ENCODE results near the gene EHD1. TPM values are rescaled to one million over a fixed set of nuclear protein-coding genes. Genes with fewer than 3 reads are reported as not detected.
A peak's percentile ranks its signal among the peaks of the same experiment; 100 is the strongest.

EHD1 gene
- total and polyA plus RNA-seq, 4 donors = 40.9 to 102 (median 79.1) TPM

DNA sequence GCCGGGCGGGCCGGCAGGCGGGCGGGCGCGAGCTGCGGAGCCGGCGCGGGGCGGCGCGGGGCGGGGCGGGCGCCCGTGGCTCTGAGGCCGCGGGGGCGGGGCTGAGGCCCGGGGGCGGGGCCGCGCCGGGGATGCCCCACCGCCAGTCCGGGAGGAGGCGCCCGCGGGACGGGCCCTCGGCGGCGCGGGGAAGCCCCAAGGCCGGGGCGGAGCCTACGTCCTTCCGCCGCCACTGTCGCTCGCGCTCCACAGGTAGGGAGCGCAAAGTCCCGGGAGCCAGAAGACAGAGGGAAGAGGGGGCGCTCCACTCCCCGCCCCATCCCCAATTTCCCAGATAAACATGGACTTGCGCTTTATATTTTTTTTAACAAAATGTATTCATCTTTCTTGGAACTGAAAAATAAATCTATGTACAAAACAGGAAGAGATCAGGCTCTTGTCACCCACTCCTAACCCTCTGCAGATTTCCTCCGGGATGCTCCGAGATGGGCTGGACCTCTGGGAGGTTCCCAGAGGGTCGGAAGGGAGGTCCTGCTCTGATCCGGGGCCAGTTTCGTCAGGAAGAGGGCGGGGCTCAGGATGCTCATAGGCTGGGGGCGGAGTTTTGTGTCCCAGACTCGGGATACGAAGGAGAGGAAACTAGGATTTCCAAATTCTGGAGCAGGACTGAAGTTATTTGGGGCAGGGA, 75.1 kb downstream of the EHD1 start, which contains the start of gene MAP4K2:
TSS of gene MAP4K2 (minus strand) at position 57 of the 688 bp plus-strand sequence. CDS start 65 bp downstream, outside the sequence.
- Histone ChIP-seq H3K4me1 (ENCODE audit: control insufficient read depth, insufficient read depth, low read length) (peaks cover 36% of the 10 kb centered on the region), H3K27ac (ENCODE audit: low read depth, low read length) (peak within 1 kb of the TSS; percentile 95), H3K27me3 (ENCODE audit: control insufficient read depth, insufficient read depth, low read length) (no peaks in the 10 kb centered on the region), H3K9me3 (ENCODE audit: control insufficient read depth, insufficient read depth, low read length) (no peaks in the 10 kb centered on the region), H3K4me3 (ENCODE audit: low read depth, low read length) (peak within 1 kb of the TSS; percentile 85), H3K36me3 (ENCODE audit: control insufficient read depth, insufficient read depth, low read length) (peaks cover 81% of the 10 kb centered on the region)
- peak; percentile 53 to 93 (median 68) for DNase-seq (ENCODE audit: low read depth in 4 of 6, low spot score in 6 of 6)
- WGBS (ENCODE audit: insufficient coverage) = 0% methylated on average over 55 of the region's 58 CpGs

GRCh38 chr11:64802370-64803157, 75.9 kb downstream of the EHD1 start:
- H3K9me3 ChIP-seq (ENCODE audit: control insufficient read depth, insufficient read depth, low read length) = no peaks in the 10 kb centered on the region
- peak overlapping the region; percentile 45 for H3K4me3 ChIP-seq (ENCODE audit: low read depth, low read length)
- H3K27ac ChIP-seq (ENCODE audit: low read depth, low read length) = peak overlapping the region; percentile 64
- H3K4me1 ChIP-seq (ENCODE audit: control insufficient read depth, insufficient read depth, low read length) = peaks cover 32% of the 10 kb centered on the region
- peaks cover 81% of the 10 kb centered on the region for H3K36me3 ChIP-seq (ENCODE audit: control insufficient read depth, insufficient read depth, low read length)
- DNase-seq (ENCODE audit: low read depth in 4 of 6, low spot score in 6 of 6) = peak in 1 of 6 donors; percentile 2
- WGBS (ENCODE audit: insufficient coverage) = 9% methylated on average over 54 of the region's 54 CpGs
- no peaks in the 10 kb centered on the region for H3K27me3 ChIP-seq (ENCODE audit: control insufficient read depth, insufficient read depth, low read length)

Small RNAs within 50 kb of the gene (small RNA-seq; reads per million reads assigned to genes)
- not detected for gene MIR6749 (ENCODE audit: low replicate concordance)
- gene MIR6750 (ENCODE audit: low replicate concordance) = not detected

Other genes starting within 250 kb of the EHD1 start
- 100 to 1,000 TPM in 1 of 2 donors, 10 to 100 TPM in 1; 68.0 to 145 TPM for gene NRXN2, start 155.4 kb downstream of the EHD1 start, total RNA-seq
- gene NRXN2, start 155.4 kb downstream of the EHD1 start, polyA plus RNA-seq (ENCODE audit: insufficient read length in 2 of 2) = 100 to 1,000 TPM; 415 to 424 TPM
- gene RASGRP2, start 134.5 kb downstream of the EHD1 start, total RNA-seq = 10 to 100 TPM; 18.8 to 23.7 TPM
- gene RASGRP2, start 134.5 kb downstream of the EHD1 start, polyA plus RNA-seq (ENCODE audit: insufficient read length in 2 of 2) = 10 to 100 TPM; 58.7 to 87.3 TPM
- 10 to 100 TPM in 1 of 2 donors, 1 to 10 TPM in 1; 9.7 to 13.6 TPM for gene PYGM, start 118.6 kb downstream of the EHD1 start, total RNA-seq
- gene PYGM, start 118.6 kb downstream of the EHD1 start, polyA plus RNA-seq (ENCODE audit: insufficient read length in 2 of 2) = 10 to 100 TPM in 1 of 2 donors, 1 to 10 TPM in 1; 8.3 to 13.3 TPM
- 100 to 1,000 TPM; 102 to 118 TPM for gene SF1, start 100.1 kb downstream of the EHD1 start, total RNA-seq
- 100 to 1,000 TPM; 286 to 377 TPM for gene SF1, start 100.1 kb downstream of the EHD1 start, polyA plus RNA-seq (ENCODE audit: insufficient read length in 2 of 2)
- gene MAP4K2, start 75.4 kb downstream of the EHD1 start, total RNA-seq = 10 to 100 TPM; 15.3 to 26.3 TPM
- 10 to 100 TPM; 36.0 to 47.7 TPM for gene MAP4K2, start 75.4 kb downstream of the EHD1 start, polyA plus RNA-seq (ENCODE audit: insufficient read length in 2 of 2)
- gene MEN1, start 68.1 kb downstream of the EHD1 start, total RNA-seq = 10 to 100 TPM; 12.4 to 17.6 TPM
- 10 to 100 TPM; 39.3 to 46.7 TPM for gene MEN1, start 68.1 kb downstream of the EHD1 start, polyA plus RNA-seq (ENCODE audit: insufficient read length in 2 of 2)
- 1 to 10 TPM in 1 of 2 donors, under 1 TPM in 1; 0.59 to 2.0 TPM for gene CDC42BPG, start 34.0 kb downstream of the EHD1 start, total RNA-seq
- 1 to 10 TPM in 1 of 2 donors, under 1 TPM in 1; 0.43 to 1.5 TPM for gene CDC42BPG, start 34.0 kb downstream of the EHD1 start, polyA plus RNA-seq (ENCODE audit: insufficient read length in 2 of 2)
- 10 to 100 TPM in 1 of 2 donors, 1 to 10 TPM in 1; 8.1 to 14.7 TPM for gene ATG2A, start 38.6 kb upstream of the EHD1 start, total RNA-seq
- 10 to 100 TPM; 26.0 to 26.8 TPM for gene ATG2A, start 38.6 kb upstream of the EHD1 start, polyA plus RNA-seq (ENCODE audit: insufficient read length in 2 of 2)
- 10 to 100 TPM; 26.3 to 40.0 TPM for gene PPP2R5B, start 46.1 kb upstream of the EHD1 start, total RNA-seq
- 10 to 100 TPM; 96.4 to 99.8 TPM for gene PPP2R5B, start 46.1 kb upstream of the EHD1 start, polyA plus RNA-seq (ENCODE audit: insufficient read length in 2 of 2)
- gene GPHA2, start 57.3 kb upstream of the EHD1 start, total RNA-seq = 1 to 10 TPM in 1 of 2 donors, under 1 TPM in 1; 0.59 to 3.5 TPM
- 1 to 10 TPM in 1 of 2 donors, not detected in 1; 1.9 TPM for gene GPHA2, start 57.3 kb upstream of the EHD1 start, polyA plus RNA-seq (ENCODE audit: insufficient read length in 2 of 2)
- under 1 TPM in 1 of 2 donors, not detected in 1; 0.50 TPM for gene MAJIN, start 93.5 kb upstream of the EHD1 start, total RNA-seq
- under 1 TPM in 1 of 2 donors, not detected in 1; 0.42 TPM for gene MAJIN, start 93.5 kb upstream of the EHD1 start, polyA plus RNA-seq (ENCODE audit: insufficient read length in 2 of 2)
- under 1 TPM; 0.99 TPM for gene BATF2, start 118.3 kb upstream of the EHD1 start, total RNA-seq
- gene BATF2, start 118.3 kb upstream of the EHD1 start, polyA plus RNA-seq (ENCODE audit: insufficient read length in 2 of 2) = 1 to 10 TPM in 1 of 2 donors, under 1 TPM in 1; 0.76 to 1.0 TPM
- gene ARL2, start 135.5 kb upstream of the EHD1 start, total RNA-seq = 100 to 1,000 TPM in 1 of 2 donors, 10 to 100 TPM in 1; 75.4 to 120 TPM
- gene ARL2, start 135.5 kb upstream of the EHD1 start, polyA plus RNA-seq (ENCODE audit: insufficient read length in 2 of 2) = 100 to 1,000 TPM; 119 to 123 TPM
- 10 to 100 TPM; 14.4 to 25.7 TPM for gene SNX15, start 148.8 kb upstream of the EHD1 start, total RNA-seq
- 10 to 100 TPM; 30.6 to 32.4 TPM for gene SNX15, start 148.8 kb upstream of the EHD1 start, polyA plus RNA-seq (ENCODE audit: insufficient read length in 2 of 2)
- gene SAC3D1, start 162.6 kb upstream of the EHD1 start, total RNA-seq = 1 to 10 TPM; 4.0 to 6.4 TPM
- 10 to 100 TPM; 16.5 to 18.0 TPM for gene SAC3D1, start 162.6 kb upstream of the EHD1 start, polyA plus RNA-seq (ENCODE audit: insufficient read length in 2 of 2)
- gene NAALADL1, start 179.9 kb upstream of the EHD1 start, total RNA-seq = 10 to 100 TPM in 1 of 2 donors, 1 to 10 TPM in 1; 7.7 to 25.2 TPM
- 1 to 10 TPM; 5.5 to 8.1 TPM for gene NAALADL1, start 179.9 kb upstream of the EHD1 start, polyA plus RNA-seq (ENCODE audit: insufficient read length in 2 of 2)
- gene CDCA5, start 205.4 kb upstream of the EHD1 start, total RNA-seq = 1 to 10 TPM; 5.4 to 8.7 TPM
- 10 to 100 TPM; 14.1 to 15.0 TPM for gene CDCA5, start 205.4 kb upstream of the EHD1 start, polyA plus RNA-seq (ENCODE audit: insufficient read length in 2 of 2)
- gene ZFPL1, start 205.6 kb upstream of the EHD1 start, total RNA-seq = 10 to 100 TPM; 19.4 to 32.6 TPM
- 10 to 100 TPM; 35.8 to 37.6 TPM for gene ZFPL1, start 205.6 kb upstream of the EHD1 start, polyA plus RNA-seq (ENCODE audit: insufficient read length in 2 of 2)
- gene VPS51, start 217.6 kb upstream of the EHD1 start, total RNA-seq = 100 to 1,000 TPM in 1 of 2 donors, 10 to 100 TPM in 1; 91.4 to 122 TPM
- gene VPS51, start 217.6 kb upstream of the EHD1 start, polyA plus RNA-seq (ENCODE audit: insufficient read length in 2 of 2) = 100 to 1,000 TPM; 158 to 165 TPM
- gene TM7SF2, start 233.3 kb upstream of the EHD1 start, total RNA-seq = 10 to 100 TPM; 46.6 to 61.8 TPM
- gene TM7SF2, start 233.3 kb upstream of the EHD1 start, polyA plus RNA-seq (ENCODE audit: insufficient read length in 2 of 2) = 100 to 1,000 TPM; 104 to 118 TPM
- 10 to 100 TPM in 1 of 2 donors, 1 to 10 TPM in 1; 2.7 to 10.7 TPM for gene ZNHIT2, start 239.1 kb upstream of the EHD1 start, total RNA-seq
- 10 to 100 TPM; 10.2 to 14.0 TPM for gene ZNHIT2, start 239.1 kb upstream of the EHD1 start, polyA plus RNA-seq (ENCODE audit: insufficient read length in 2 of 2)
- 100 to 1,000 TPM; 174 to 693 TPM for gene FAU, start 243.5 kb upstream of the EHD1 start, total RNA-seq
- gene FAU, start 243.5 kb upstream of the EHD1 start, polyA plus RNA-seq (ENCODE audit: insufficient read length in 2 of 2) = 100 to 1,000 TPM; 603 to 622 TPM
- 10 to 100 TPM; 36.7 to 55.3 TPM for gene MRPL49, start 243.7 kb upstream of the EHD1 start, total RNA-seq
- 10 to 100 TPM; 42.5 to 45.0 TPM for gene MRPL49, start 243.7 kb upstream of the EHD1 start, polyA plus RNA-seq (ENCODE audit: insufficient read length in 2 of 2)